SK-N-SH treated with all-trans-retinoic acid at 6 μM for 48 hours (cell line): Measurements from ENCODE around the gene NDUFS8.

Experiments
- ATAC-seq: fragments of 200-7000 bp; cut with Tn5 transposase; 3 replicates; pipeline ENCODE4 v1.9.1; 2020; ENCODE audit warnings: mild to moderate bottlenecking, moderate library complexity
- ARNTL ChIP-seq: fragments of 450-650 bp; formaldehyde crosslinking; IDR thresholded peaks from 2 replicates; pipeline ENCODE4 v1.5.0; 2020; ENCODE audit warnings: low read depth, mild to moderate bottlenecking, moderate library complexity, borderline replicate concordance
- CREB5 ChIP-seq: fragments of 250-450 bp; sonication (Bioruptor Pico); IDR thresholded peaks from 2 replicates; pipeline ENCODE4 v1.5.1; 2020; ENCODE audit warnings: low read depth, mild to moderate bottlenecking, moderate library complexity
- CSDC2 ChIP-seq: fragments of 250-450 bp; sonication (Bioruptor Pico); IDR thresholded peaks from 2 replicates; pipeline ENCODE4 v1.5.0; 2020; ENCODE audit warnings: mild to moderate bottlenecking, moderate library complexity
- CSRNP3 ChIP-seq: fragments of 250-450 bp; sonication (Bioruptor Pico); IDR thresholded peaks from 2 replicates; pipeline ENCODE4 v1.5.1; 2021; ENCODE audit warnings: mild to moderate bottlenecking, moderate library complexity
- ESRRG ChIP-seq: fragments of 250-450 bp; sonication (Bioruptor Pico); IDR thresholded peaks from 2 replicates; pipeline ENCODE4 v1.6.1; 2021; ENCODE audit warnings: mild to moderate bottlenecking
- GLIS3 ChIP-seq: fragments of 250-450 bp; sonication (Bioruptor Pico); IDR thresholded peaks from 2 replicates; pipeline ENCODE4 v1.5.0; 2020; ENCODE audit warnings: mild to moderate bottlenecking, moderate library complexity
- ISL1 ChIP-seq: fragments of 250-450 bp; sonication (Bioruptor Pico); IDR thresholded peaks from 2 replicates; pipeline ENCODE4 v2.1.2; 2022; ENCODE audit warnings: mild to moderate bottlenecking, moderate library complexity
- PATZ1 ChIP-seq: fragments of 250-450 bp; sonication (Bioruptor Pico); IDR thresholded peaks from 2 replicates; pipeline ENCODE4 v1.8.0; 2020; ENCODE audit warnings: mild to moderate bottlenecking, moderate library complexity, borderline replicate concordance
- PPARA ChIP-seq: fragments of 250-450 bp; sonication (Bioruptor Pico); IDR thresholded peaks from 2 replicates; pipeline ENCODE4 v1.5.0; 2020; ENCODE audit warnings: mild to moderate bottlenecking, borderline replicate concordance
- SNAI2 ChIP-seq: fragments of 250-450 bp; sonication (Bioruptor Pico); IDR thresholded peaks from 2 replicates; pipeline ENCODE4 v1.5.0; 2020; ENCODE audit warnings: mild to moderate bottlenecking, moderate library complexity
- TCF4 ChIP-seq: fragments of 250-450 bp; sonication (Bioruptor Pico); IDR thresholded peaks from 2 replicates; pipeline ENCODE4 v1.8.0; 2021; ENCODE audit warnings: mild to moderate bottlenecking, moderate library complexity, borderline replicate concordance
- TOX ChIP-seq: fragments of 250-450 bp; sonication (Bioruptor Pico); IDR thresholded peaks from 2 replicates; pipeline ENCODE4 v1.8.0; 2021; ENCODE audit warnings: mild to moderate bottlenecking, moderate library complexity, borderline replicate concordance
- TSHZ2 ChIP-seq: fragments of 250-450 bp; sonication (Bioruptor Pico); IDR thresholded peaks from 2 replicates; pipeline ENCODE4 v1.5.0; 2020; ENCODE audit warnings: mild to moderate bottlenecking, moderate library complexity
- ZC3H10 ChIP-seq: fragments of 250-450 bp; sonication (Bioruptor Pico); IDR thresholded peaks from 2 replicates; pipeline ENCODE4 v1.5.1; 2021; ENCODE audit warnings: mild to moderate bottlenecking, moderate library complexity
- ZFP3 ChIP-seq: fragments of 250-450 bp; sonication (Bioruptor Pico); IDR thresholded peaks from 2 replicates; pipeline ENCODE4 v1.5.0; 2020; ENCODE audit warnings: mild to moderate bottlenecking, moderate library complexity
- ZFP30 ChIP-seq: fragments of 450-650 bp; formaldehyde crosslinking; IDR thresholded peaks from 2 replicates; pipeline ENCODE4 v1.5.0; 2022; ENCODE audit warnings: mild to moderate bottlenecking, moderate library complexity
- ZNF565 ChIP-seq: fragments of 450-650 bp; formaldehyde crosslinking; conservative IDR thresholded peaks from 2 replicates; pipeline ENCODE4 v1.5.0; 2020; ENCODE audit warnings: low read depth, mild to moderate bottlenecking, moderate library complexity
- ZNF70 ChIP-seq: fragments of 450-650 bp; formaldehyde crosslinking; IDR thresholded peaks from 2 replicates; pipeline ENCODE4 v1.5.0; 2020; ENCODE audit warnings: mild to moderate bottlenecking, moderate library complexity
- ZNF8 ChIP-seq: fragments of 450-650 bp; formaldehyde crosslinking; IDR thresholded peaks from 2 replicates; pipeline ENCODE4 v1.5.0; 2020; ENCODE audit warnings: mild to moderate bottlenecking, moderate library complexity

NDUFS8 gene

GRCh38 chr11:68020575-68020974, 9.9 kb upstream of the NDUFS8 start (continued):
- no peak for TF ChIP-seq ZFP30 (CRISPR knock-in tag)
- TF ChIP-seq ZFP3 (CRISPR knock-in tag), result no peak
- TF ChIP-seq ZNF565 (CRISPR knock-in tag), result no peak
- no peak for TF ChIP-seq PATZ1 (CRISPR knock-in tag)
- TF ChIP-seq CSDC2 (CRISPR knock-in tag), result no peak
- no peak for TF ChIP-seq GLIS3 (CRISPR knock-in tag)
- no peak for TF ChIP-seq SNAI2 (CRISPR knock-in tag)
- TF ChIP-seq ZC3H10, result no peak
- no peak for TF ChIP-seq ISL1
- no peak for TF ChIP-seq ARNTL
- TF ChIP-seq ZNF8 (CRISPR knock-in tag), result no peak
- TF ChIP-seq, all 23 proteins: peak for 0

GRCh38 chr11:68021167-68021787, 9.2 kb upstream of the NDUFS8 start:
- TF ChIP-seq ARNTL, result no peak
- TF ChIP-seq TSHZ2 (CRISPR knock-in tag), result no peak
- no peak for TF ChIP-seq ZC3H10
- ATAC-seq, result peak; percentile 63

- ATAC-seq, result no peak
- no peak for TF ChIP-seq PATZ1 (CRISPR knock-in tag)
- no peak for TF ChIP-seq ZFP3 (CRISPR knock-in tag)
- no peak for TF ChIP-seq CREB5 (CRISPR knock-in tag)
- no peak for TF ChIP-seq ZNF8 (CRISPR knock-in tag)
- TF ChIP-seq ZNF70 (CRISPR knock-in tag), result no peak
- no peak for TF ChIP-seq TCF4
- no peak for TF ChIP-seq ARNTL
- no peak for TF ChIP-seq PPARA (CRISPR knock-in tag)
- no peak for TF ChIP-seq TOX (CRISPR knock-in tag)
- no peak for TF ChIP-seq CSDC2 (CRISPR knock-in tag)
- no peak for TF ChIP-seq ISL1
- TF ChIP-seq TSHZ2 (CRISPR knock-in tag), result no peak
- TF ChIP-seq ZNF565 (CRISPR knock-in tag), result no peak
- no peak for TF ChIP-seq ZFP30 (CRISPR knock-in tag)
- TF ChIP-seq CSRNP3 (CRISPR knock-in tag), result no peak
- no peak for TF ChIP-seq ESRRG (CRISPR knock-in tag)
- TF ChIP-seq, all 23 proteins: peak for 0
Observed at GRCh38 chr11:68022531-68022930, 8.0 kb upstream of the NDUFS8 start.
